DMS 273 (cell line): ENCODE data around the gene CD3G.
"Not testable (repeated sequence)": the region's sequence is repeated elsewhere in the genome, so short reads cannot be mapped to it uniquely, and the experiment has no call there.

ENCODE experiments used
- DNase-seq: peaks from one replicate; lab custom pipeline; 2025; ENCODE audit not compliant: unreplicated experiment; lab: John Stamatoyannopoulos, UW

CD3G gene

DNA sequence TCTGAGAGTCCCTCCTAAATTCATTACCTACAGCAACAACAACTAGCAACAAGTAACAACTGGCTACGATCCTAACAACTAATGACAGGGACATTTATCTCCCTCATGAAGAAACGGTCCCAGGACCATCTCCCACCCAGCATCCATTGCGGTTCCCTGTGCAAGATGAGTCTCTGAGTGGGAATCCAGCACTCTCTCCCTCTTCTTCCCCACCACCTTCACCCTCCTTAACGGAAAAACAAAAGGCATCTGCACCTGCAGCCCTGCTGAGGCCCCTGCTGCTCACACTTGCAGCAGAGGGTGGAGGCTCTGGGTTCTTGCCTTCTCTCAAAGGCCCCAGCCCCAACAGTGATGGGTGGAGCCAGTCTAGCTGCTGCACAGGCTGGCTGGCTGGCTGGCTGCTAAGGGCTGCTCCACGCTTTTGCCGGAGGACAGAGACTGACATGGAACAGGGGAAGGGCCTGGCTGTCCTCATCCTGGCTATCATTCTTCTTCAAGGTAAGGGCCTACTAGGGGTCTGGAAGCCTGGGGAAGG lies at the start of gene CD3G:
TSS of gene CD3G (plus strand) at position 364 of the 535 bp plus-strand sequence. CDS start at position 444, 80 bp downstream.
- no peak for DNase-seq

DNA sequence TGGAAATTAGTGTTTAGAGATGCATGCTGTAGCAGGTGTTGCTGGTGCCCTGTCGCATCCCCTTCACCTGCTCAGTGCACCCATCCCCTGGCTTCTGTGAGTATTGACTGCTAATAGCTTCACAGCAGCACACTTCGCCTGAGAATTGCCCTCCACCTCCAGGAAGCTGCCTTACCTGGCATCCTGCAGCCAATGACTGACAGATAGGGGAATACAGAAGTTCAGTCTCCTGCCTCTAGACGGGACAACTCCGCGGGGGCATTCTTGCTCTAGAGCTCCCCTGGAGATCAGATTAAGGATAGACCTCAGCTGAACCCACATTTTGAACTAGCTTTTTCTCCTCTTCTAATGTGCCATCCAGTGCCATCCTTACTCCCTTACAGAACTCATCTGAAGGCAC lies 48.9 kb upstream of the CD3G start:
- no peak for DNase-seq

DNA sequence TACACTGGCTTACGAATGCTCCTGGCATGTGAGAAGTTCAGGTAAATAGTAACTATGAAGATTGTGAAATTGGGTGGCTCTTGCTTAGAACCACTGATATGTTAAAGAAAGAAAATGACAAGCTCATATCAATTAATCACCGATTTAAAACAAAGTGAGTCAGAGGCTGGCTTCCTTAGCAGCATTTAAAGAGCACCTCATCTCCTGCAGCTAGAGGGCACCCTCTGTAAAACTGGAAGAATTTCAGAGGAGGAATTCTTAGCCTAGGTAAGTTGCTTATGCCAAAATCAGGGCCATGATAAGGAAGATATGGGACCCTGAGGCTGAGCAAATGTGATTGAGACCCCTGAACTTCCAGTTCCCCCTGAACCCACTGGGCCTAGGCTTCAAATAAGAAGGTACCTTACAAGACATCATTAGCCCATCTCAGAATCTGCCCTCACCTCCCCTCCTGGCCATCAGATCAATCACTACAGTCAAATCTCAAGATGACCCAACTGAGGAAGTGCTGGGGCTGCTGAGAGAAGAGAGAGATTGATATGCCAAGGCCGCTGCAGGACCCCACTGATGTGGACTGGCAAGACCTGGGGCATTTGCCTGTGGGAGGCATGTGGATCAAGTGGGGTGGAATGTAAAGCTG lies 48.2 kb upstream of the CD3G start:
- DNase-seq: peak; percentile 21

DNA sequence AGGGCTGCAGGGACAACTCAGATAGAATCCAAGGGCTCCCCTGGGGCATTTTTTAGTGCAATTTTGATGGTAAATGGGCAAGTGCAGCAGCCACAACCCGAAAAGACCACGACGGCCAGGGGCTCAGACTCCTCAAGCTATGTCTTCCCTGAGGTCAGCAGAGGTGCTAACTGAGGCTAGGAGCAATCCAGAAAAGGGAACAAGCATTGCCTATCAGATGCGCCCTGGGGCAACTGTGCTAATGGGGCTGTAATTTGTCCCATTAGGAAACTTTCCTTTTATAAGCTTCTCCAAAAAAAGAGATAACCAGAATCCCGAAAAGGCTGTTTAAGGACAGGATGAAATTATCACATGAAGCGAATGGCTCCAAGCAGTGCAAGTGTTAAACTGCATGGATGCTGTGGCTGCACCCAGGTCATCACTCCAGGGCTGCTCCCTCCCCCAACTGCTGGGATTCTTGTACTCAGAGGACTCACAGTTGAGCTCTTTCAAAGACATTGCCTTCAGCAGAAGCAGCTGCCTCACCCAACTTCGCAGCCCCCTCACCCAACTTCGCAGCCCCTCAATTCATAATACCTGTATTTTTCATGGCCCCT lies 42.4 kb upstream of the CD3G start:
- no peak for DNase-seq

DNA sequence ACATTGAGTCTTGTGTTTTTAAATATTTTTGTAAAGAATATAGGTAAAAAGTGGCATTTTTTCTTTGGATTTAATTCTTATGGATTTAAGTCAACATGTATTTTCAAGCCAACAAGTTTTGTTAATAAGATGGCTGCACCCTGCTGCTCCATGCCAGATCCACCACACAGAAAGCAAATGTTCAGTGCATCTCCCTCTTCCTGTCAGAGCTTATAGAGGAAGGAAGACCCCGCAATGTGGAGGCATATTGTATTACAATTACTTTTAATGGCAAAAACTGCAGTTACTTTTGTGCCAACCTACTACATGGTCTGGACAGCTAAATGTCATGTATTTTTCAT lies 39.9 kb upstream of the CD3G start:
- DNase-seq: no peak

DNA sequence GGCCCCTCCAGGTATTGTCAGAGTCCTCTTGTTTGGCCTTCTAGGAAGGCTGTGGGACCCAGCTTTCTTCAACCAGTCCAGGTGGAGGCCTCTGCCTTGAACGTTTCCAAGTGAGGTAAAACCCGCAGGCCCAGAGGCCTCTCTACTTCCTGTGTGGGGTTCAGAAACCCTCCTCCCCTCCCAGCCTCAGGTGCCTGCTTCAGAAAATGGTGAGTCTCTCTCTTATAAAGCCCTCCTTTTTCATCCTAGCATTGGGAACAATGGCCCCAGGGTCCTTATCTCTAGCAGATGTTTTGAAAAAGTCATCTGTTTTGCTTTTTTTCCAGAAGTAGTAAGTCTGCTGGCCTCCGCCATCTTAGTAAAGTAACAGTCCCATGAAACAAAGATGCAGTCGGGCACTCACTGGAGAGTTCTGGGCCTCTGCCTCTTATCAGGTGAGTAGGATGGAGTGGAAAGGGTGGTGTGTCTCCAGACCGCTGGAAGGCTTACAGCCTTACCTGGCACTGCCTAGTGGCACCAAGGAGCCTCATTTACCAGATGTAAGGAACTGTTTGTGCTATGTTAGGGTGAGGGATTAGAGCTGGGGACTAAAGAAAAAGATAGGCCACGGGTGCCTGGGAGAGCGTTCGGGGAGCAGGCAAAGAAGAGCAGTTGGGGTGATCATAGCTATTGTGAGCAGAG lies 39.4 kb upstream of the CD3G start, which contains the start of gene CD3E:
TSS of gene CD3E (plus strand) at position 163 of the 681 bp plus-strand sequence. CDS start at position 386, 223 bp downstream.
- DNase-seq: no peak

DNA sequence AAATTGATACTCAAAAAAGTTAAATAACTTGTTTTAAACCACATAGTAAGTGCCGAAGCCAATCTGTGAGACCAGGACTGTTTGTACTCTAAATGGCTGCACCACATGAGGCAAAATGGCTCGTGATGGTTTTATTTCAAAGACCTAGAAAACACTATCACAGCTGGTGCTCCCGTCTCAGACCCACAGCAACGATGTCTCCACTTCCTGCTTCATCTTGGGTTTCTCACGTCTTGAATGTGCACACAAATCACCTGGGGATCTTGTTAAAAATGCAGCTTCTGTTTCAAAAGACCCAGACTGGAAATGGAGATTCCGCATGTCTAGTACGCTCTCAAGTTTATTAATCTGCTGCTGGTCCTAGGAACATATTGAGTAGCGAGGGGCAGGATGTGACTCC lies 38.4 kb upstream of the CD3G start:
- DNase-seq: no peak

DNA sequence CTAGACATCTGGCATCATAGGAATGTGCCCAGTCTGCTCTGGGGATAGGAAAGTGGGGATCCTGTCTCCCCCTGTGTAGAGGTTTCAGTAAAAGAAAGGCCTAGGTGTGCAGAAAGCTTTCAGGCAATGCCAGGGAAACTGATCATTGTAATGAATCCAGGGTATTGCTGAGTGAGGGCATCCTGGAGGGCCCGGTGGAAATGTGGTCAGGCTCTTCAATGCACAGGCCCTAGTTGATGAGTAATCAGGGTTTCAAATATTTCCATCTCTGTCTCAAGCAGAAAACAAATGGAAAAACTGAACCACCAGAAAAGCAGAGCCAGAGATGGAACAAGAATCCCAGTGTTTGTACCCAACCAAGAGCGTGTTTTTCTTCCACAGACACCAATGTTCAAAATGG lies 37.6 kb upstream of the CD3G start:
- no peak for DNase-seq

DNA sequence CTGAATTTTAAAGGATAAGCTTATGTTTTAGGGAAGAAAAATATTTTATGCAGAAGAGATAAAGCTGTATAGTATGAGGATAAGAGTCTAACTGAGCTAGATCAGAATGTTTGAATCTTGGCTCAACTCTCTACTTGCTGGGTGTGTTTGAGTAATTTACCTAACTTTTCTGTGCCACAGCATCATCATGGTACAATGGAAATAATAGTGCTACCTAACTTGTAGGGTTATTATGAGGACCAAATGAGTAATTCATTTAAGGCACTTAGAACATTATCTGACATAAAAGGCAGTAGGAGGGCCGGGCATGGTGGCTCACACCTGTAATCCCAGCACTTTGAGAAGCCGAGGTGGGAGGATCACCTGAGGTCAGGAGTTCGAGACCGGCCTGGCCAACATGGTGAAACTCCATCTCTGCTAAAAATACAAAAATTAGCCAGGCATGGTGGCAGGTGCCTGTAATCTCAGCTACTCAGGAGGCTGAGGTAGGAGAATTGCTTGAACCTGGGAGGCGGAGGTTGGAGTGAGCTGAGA lies 35.1 kb upstream of the CD3G start:
- DNase-seq: not testable (repeated sequence)

DNA sequence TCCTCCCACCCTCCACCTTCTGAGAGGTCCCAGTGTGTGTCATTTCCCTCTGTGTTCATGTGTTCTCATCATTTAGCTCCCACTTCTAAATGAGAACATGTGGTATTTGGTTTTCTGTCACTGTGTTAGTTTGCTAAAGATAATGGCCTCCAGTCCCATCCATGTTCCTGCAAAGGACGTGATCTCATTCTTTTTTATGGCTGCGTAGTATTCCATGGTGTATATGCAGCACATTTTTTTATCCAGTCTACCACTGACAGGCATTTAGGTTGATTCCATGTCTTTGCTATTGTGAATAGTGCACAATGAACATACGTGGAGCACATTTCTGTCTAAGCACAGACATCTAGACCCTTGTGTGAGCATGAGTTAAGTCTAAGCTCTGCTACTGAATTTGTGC lies 33.9 kb upstream of the CD3G start:
- no peak for DNase-seq

DNA sequence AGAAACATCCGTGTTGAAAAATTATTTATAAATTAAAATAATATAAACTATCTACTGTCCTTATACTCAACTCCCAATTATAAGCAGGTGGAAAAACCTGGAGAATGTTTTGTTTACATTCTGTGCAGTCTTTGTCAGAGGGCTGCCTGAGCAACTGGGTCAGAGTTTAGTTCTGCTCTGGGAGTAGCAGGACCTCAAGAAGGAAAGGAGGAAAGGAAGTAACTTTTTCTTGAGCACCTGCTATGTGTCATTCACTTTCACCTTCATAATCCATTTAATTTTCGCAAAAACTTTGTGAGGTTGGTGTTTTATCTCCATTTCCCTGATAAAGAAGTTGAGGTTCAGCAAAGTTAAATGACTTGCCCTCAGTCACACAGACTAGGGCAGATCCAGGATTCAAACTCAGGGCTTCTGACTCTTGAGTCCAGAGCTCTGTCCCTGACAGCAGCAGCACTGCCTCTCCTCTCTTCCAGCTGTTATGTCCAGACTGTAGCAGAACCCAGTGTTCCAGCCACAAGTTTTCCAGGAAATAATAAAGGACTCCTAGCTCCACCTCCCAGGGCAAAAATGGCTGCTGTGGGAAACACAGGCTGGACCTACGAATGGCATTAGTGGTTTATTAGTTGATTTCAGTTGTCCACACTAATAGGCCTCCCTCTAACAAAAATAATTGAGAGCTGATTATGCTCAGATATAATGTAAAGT lies 33.2 kb upstream of the CD3G start:
- no peak for DNase-seq

DNA sequence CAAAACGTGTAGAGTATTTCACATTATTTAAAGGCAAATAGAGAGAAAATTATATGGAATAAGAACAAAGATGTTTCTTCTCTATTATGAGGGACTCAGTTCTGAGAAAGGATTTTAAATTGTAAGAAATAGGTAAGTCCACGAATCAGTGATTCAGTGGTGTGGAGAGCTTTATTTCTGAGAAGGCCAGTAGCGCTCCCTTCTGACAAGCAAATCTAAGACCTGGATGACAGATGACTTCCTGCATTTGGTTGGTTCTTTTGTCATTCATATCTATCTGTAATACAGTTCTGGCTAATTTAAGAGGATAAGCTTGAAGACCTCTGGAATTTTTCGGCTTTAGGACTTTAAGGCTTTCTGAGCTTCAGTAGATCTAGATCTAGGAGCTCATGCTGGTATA lies 32.6 kb upstream of the CD3G start:
- DNase-seq: no peak

DNA sequence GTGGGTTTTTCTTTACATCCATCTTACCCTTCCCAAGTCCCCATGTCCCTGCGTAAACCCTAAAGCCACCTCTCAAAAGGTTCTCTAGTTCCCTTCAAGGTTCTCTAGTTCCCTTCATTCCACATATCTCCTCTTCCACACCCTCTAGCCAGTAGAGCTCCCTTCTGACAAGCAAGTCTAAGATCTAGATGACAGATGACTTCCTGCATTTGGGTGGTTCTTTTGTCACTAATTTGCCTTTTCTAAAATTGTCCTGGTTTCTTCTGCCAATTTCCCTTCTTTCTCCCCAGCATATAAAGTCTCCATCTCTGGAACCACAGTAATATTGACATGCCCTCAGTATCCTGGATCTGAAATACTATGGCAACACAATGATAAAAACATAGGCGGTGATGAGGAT lies 31.8 kb upstream of the CD3G start:
- no peak for DNase-seq

DNA sequence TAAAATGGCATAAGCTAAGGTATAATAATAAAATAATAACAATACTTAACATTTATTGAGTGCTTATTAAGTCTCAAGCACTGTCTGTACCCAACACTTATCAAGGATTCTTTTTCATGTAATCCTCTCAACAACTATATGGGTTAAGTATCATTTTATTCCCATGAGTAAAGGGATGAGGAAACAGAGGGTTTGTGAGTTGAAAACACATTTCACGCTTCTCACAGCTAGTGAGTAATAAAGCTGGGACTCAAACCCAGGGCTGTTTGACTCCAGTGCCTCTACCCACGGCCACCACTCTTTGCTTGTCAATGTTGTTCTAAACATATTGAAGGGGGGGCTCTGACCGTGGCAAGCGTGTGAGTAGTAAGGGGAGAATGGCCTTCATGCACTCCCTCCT lies 30.9 kb upstream of the CD3G start:
- no peak for DNase-seq

DNA sequence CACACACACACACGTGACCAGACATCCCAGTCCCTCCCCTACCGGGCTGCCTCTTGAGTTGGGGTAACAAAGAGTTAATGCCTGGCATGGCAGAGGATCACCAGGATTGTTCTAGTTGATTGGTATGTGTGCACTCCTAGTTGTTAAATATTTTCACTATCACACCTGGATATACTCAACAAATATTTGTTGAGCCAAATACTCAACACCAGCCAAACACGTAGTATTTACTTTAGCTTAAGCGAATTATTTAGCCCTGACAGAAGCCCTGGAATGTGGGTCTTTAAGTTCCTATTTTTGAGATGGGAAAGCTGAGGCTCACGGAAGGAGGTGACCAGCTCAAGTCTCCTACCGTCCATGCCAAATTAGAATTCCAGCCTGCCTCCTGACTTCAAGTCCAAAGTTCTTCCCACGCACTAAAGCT lies 29.1 kb upstream of the CD3G start:
- no peak for DNase-seq

DNA sequence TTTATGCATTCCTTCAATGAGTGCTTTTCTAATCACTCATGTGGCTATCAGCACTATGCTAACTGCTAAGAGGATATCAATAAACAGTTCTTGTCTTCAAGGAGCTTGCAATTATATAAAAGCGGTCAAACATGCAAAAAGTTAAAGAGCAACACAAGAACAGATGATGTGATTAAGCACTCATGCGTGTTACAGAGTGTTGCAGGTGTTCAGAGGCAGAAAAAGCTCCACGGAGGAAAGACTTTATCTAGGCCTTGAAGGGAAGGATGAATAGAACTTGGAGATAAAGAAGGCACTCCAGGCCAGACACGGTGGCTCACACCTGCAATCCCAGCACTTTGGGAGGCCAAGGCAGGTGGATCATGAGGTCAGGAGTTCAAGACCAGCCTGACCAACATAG lies 26.0 kb upstream of the CD3G start:
- DNase-seq: no peak

DNA sequence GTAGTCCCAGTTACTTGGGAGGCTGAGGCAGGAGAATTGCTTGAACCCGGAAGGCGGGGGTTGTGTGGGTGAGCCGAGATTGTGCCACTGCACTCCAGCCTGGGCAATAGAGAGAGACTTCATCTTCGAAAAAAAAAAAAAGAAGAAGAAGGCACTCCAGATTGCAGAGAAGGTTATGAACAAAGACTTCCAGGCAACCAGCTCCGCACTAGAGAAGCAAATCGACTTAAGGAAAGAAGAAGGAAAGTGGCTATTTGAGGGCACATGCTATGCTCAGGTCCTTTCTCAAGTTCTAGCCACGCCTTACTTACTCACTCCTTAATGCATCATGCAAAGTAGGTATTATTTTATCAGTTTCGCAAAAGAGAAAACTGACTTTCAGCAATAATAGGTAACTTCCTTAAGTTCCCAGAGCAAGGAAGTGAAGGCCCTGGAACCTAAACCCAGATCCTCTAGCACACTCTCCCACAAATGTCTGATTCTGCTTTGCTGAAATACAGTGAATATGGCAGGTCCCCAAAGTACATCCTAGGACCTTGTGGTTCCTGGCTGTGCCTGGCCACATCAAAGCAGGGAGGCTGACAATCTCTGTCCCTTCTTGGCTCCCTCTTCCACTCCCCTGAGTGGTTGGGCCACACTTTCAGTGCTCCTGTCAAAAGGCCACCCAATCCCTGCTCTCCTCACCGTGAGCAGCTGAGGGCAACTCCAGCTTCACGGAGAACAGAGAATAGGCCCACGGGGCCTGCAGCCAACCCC lies 25.4 kb upstream of the CD3G start:
- DNase-seq: no peak

DNA sequence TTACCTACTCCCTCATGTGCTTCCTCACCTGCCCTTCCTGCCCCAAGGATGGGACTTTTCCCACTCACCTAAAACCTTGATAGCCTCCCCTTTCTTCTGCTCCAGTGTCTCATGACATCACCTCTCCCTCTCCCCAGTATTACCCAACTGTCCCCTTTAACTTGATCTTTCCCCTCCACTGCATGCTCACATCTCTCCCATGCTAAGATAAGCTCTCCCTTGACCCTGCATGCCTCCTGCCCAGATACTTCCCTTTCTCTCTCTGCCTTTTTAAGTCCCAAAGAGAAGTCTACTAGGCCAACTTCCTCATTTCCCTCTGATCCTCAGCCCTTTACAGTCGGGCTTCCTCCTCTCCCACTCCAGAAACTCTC lies 24.8 kb upstream of the CD3G start:
- no peak for DNase-seq

DNA sequence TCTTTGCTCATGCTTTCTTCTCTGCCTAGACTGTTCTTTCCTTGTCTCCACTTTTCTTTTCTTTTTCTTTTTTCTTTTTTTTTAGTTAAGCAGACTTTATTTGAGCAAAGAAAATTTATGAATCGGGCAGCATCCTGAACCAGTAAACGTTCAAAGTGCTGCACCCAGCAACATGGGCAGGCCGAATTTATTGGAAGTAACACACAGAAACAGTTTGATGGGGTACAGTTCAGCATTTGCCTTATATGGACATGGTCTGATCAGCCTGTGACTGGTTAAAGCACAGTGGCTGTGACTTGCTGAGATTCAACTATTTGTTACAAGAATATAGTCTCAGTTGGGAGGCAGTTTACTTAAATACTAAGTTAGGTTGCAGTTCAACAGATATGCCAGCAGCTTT lies 23.6 kb upstream of the CD3G start:
- no peak for DNase-seq

DNA sequence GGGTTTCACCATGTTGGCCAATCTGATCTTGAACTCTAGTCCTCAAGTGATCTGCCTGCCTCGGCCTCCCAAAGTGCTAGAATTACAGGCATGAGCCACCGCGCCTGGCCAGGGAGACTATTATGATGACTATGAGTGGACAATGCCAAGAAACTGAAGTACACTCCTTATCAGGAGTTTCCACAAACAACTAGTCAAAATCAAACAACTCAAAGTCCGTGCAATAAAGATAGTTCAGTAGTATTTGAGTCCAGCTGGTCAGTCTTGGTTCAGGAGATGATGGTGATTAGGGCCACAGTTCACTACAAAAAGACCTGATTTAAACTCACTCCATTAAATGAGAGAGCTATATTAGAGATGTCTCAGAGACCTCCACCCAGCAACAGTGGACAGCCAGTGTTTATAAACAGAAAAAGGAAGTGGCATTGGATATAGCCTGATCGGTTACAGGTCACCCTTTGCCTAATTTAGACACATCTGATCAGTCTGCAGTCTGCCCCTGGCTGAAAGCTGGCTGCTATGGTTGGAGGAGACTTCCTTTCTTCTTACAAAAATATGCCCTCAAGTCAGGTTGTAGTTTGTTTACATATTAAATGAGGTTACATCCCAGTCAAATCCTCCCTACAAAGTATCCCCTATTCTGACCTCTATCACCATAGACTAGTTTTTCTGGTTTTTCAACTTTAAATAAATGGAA lies 22.6 kb upstream of the CD3G start:
- DNase-seq: no peak
